Esophagus squamous epithelium (tissue), 5 donors: ENCODE measurements around the gene TMEM161B. TPM values are rescaled to one million over a fixed set of nuclear protein-coding genes. Genes with fewer than 3 reads are reported as not detected.

ENCODE experiments used
- DNase-seq: peaks from one replicate; lab custom pipeline; 2025; lab: John Stamatoyannopoulos, UW
- H3K27ac ChIP-seq, 4 donors: fragments of 200-600 bp; sonication (generic); one replicate each; pipeline ENCODE4 v1.5.1; 2016 to 2019; ENCODE audit warnings: mild to moderate bottlenecking in 1 of 4
- H3K27me3 ChIP-seq, 4 donors: fragments of 200-600 bp; sonication (generic); 1 replicate in 3 of 4; 2 replicates in 1 of 4; pipeline versions ENCODE4 v1.5.1 to v1.6.0; 2017 to 2021; ENCODE audit warnings: antibody characterized with exemption in 1 of 4
- H3K36me3 ChIP-seq, 3 donors: fragments of 200-600 bp; sonication (generic); one replicate each; pipeline ENCODE4 v1.5.1; 2016 to 2019
- H3K4me1 ChIP-seq, 3 donors: fragments of 200-600 bp; sonication (generic); one replicate each; pipeline ENCODE4 v1.5.1; 2017 to 2019
- H3K4me3 ChIP-seq, 4 donors: fragments of 200-600 bp; sonication (generic); 1 replicate in 3 of 4; 2 replicates in 1 of 4; pipeline ENCODE4 v1.5.1; 2016 to 2019; ENCODE audit warnings: mild to moderate bottlenecking in 2 of 4, moderate library complexity in 1 of 4
- H3K9me3 ChIP-seq, 3 donors: fragments of 200-600 bp; sonication (generic); one replicate each; pipeline ENCODE4 v1.5.1; 2016 to 2019
- CTCF ChIP-seq, 6 experiments: fragments of 450-650 bp in 4 of 6; fragments of 200-600 bp in 2 of 6; sonication (generic) in 2 of 6; IDR thresholded peaks; one replicate each; pipeline ENCODE4 v1.5.1; 2016 to 2019; ENCODE audit warnings: antibody characterized with exemption in 6 of 6, mild to moderate bottlenecking in 4 of 6, moderate library complexity in 4 of 6
- POLR2A ChIP-seq, 4 donors: fragments of 450-650 bp; IDR thresholded peaks; one replicate each; pipeline ENCODE4 v1.6.1; 2017; ENCODE audit warnings: antibody characterized with exemption in 4 of 4, mild to moderate bottlenecking in 4 of 4, moderate library complexity in 3 of 4
- WGBS, 2 donors: methylation state at CpG; one replicate each; pipeline ENCODE4 v1.1.5; 2018; 5-methylcytosine and 5-hydroxymethylcytosine counted together
- intact Hi-C: fragments of 100-400 bp; cut with DNase I; formaldehyde crosslinking; loops from one replicate; pipeline ENCODE4 v1.15.0; 2022
- small RNA-seq, 4 donors: library from RNA; depleted of rRNA; stranded (forward); fragments of <200 nt; gene quantifications; one replicate each; pipeline ENCODE3, GENCODE V24; 2016
- total RNA-seq, 4 donors: library from RNA; depleted of rRNA; stranded (reverse); fragments of >200 nt; gene quantifications; one replicate each; pipeline ENCODE4 v1.1.0, GENCODE V29; 2016
- donor health status: DM: yes; HTN: yes; CAD: no.

The TMEM161B gene
- total RNA-seq, 4 donors from 2014 or later = 5.8 to 24.2 (median 14.8) TPM

GRCh38 chr5:88145611-88146467 is 122.8 kb downstream of the TMEM161B start:
- intact Hi-C loops = loop anchor here (10.0 kb wide), 1 partner anchor 529 kb away; no protein-coding TSS in a partner anchor
- DNase-seq = no peak
- H3K27ac ChIP-seq = no peak overlapping the region

GRCh38 chr5:88145221-88145610 is 123.4 kb downstream of the TMEM161B start:
- Histone ChIP-seq H3K4me1 (peaks cover 15 to 60% (median 31%) of the 10 kb centered on the region in 3 donors), H3K4me3 (peak overlapping the region in 2 of 4 donors; percentile 23 to 37), H3K27me3 (peaks cover 4 to 74% (median 9%) of the 10 kb centered on the region in 4 donors), H3K27ac (no peak overlapping the region), H3K36me3 (no peaks in the 10 kb centered on the region), H3K9me3 (no peaks in the 10 kb centered on the region)
- no peak for DNase-seq
- intact Hi-C loops = loop anchor here (10.0 kb wide), 1 partner anchor 530 kb away; no protein-coding TSS in a partner anchor
- WGBS, 2 donors = 10 to 23% methylated on average over 10 to 16 of the region's 16 CpGs
- TF ChIP-seq POLR2A (IDR thresholded peaks at IDR 0.05) = no peak
- TF ChIP-seq CTCF (IDR thresholded peaks at IDR 0.05) = no peak

More at GRCh38 chr5:88145611-88146467, 122.8 kb downstream of the TMEM161B start:
- H3K36me3 ChIP-seq = no peaks in the 10 kb centered on the region
- no peaks in the 10 kb centered on the region for H3K9me3 ChIP-seq
- no peak for TF ChIP-seq POLR2A (IDR thresholded peaks at IDR 0.05)
- TF ChIP-seq CTCF (IDR thresholded peaks at IDR 0.05) = no peak
- H3K27me3 ChIP-seq = peaks cover 4 to 67% (median 9%) of the 10 kb centered on the region in 4 donors
- WGBS, 2 donors = 25 to 28% methylated on average over 18 to 19 of the region's 26 CpGs
- H3K4me3 ChIP-seq = peak overlapping the region in 2 of 4 donors; percentile 23 to 37
- H3K4me1 ChIP-seq = peaks cover 9 to 54% (median 26%) of the 10 kb centered on the region in 3 donors

Small RNAs within 50 kb of the gene (small RNA-seq; reads per million reads assigned to genes)
- 0 reads per million in 4 donors for gene RNA5SP187
